Breast epithelium (tissue), 3 donors: ENCODE measurements around the gene NEDD9.

Experiments used
- POLR2AphosphoS5 ChIP-seq, 3 donors: sonication (generic); formaldehyde crosslinking; IDR thresholded peaks; one replicate each; pipeline ENCODE4 v1.6.1; 2017; ENCODE audit warnings: antibody characterized with exemption in 3 of 3
- TF ChIP-seq, protein P1 (sequence below), 3 donors: fragments of 450-650 bp; IDR thresholded peaks; one replicate each; pipeline ENCODE4 v1.5.1; 2016 to 2017; ENCODE audit warnings: antibody characterized with exemption in 3 of 3, mild to moderate bottlenecking in 3 of 3, moderate library complexity in 3 of 3

GRCh38 chr6:11212664-11213063, 19.8 kb downstream of the NEDD9 start:
- peak; percentile 30 to 67 (median 56) for TF ChIP-seq POLR2AphosphoS5 (IDR thresholded peaks at IDR 0.05)
- TF ChIP-seq, protein P1, sequence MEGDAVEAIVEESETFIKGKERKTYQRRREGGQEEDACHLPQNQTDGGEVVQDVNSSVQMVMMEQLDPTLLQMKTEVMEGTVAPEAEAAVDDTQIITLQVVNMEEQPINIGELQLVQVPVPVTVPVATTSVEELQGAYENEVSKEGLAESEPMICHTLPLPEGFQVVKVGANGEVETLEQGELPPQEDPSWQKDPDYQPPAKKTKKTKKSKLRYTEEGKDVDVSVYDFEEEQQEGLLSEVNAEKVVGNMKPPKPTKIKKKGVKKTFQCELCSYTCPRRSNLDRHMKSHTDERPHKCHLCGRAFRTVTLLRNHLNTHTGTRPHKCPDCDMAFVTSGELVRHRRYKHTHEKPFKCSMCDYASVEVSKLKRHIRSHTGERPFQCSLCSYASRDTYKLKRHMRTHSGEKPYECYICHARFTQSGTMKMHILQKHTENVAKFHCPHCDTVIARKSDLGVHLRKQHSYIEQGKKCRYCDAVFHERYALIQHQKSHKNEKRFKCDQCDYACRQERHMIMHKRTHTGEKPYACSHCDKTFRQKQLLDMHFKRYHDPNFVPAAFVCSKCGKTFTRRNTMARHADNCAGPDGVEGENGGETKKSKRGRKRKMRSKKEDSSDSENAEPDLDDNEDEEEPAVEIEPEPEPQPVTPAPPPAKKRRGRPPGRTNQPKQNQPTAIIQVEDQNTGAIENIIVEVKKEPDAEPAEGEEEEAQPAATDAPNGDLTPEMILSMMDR (IDR thresholded peaks at IDR 0.05): no peak
